ENCODE data around the gene RFX2.

The RFX2 gene

GRCh38 chr19:5997371-5997770, 112.9 kb downstream of the RFX2 start:
- in situ Hi-C loops (cut with HindIII; ENCODE audit: low sequenced_read_pairs): no loop called here
- DNase-seq (ENCODE audit: low read depth, low spot score): no peak
- H3K4me3 ChIP-seq (ENCODE audit: low read depth, low read length): no peak overlapping the region
- peak; percentile 36 for TF ChIP-seq CTCF (IDR thresholded peaks at IDR 0.05; ENCODE audit: low read depth, low read length)

- TF ChIP-seq CTCF (IDR thresholded peaks at IDR 0.05; ENCODE audit: low read depth, low read length): no peak
- in situ Hi-C loops (cut with HindIII; ENCODE audit: low sequenced_read_pairs): no loop called here
- no peak for DNase-seq (ENCODE audit: low read depth, low spot score)
- H3K4me3 ChIP-seq (ENCODE audit: low read depth, low read length): no peak overlapping the region
These were observed 113.5 kb downstream of the RFX2 start for GRCh38 chr19:5996623-5997320.

- in situ Hi-C loops (cut with HindIII; ENCODE audit: low sequenced_read_pairs): no loop called here
- TF ChIP-seq CTCF (IDR thresholded peaks at IDR 0.05; ENCODE audit: low read depth, low read length): no peak
- DNase-seq (ENCODE audit: low read depth, low spot score): no peak
- H3K4me3 ChIP-seq (ENCODE audit: low read depth, low read length): no peak overlapping the region
These were observed 114.2 kb downstream of the RFX2 start for GRCh38 chr19:5996102-5996501.

GRCh38 chr19:5995606-5996005, 114.7 kb downstream of the RFX2 start:
- no peak overlapping the region for H3K4me3 ChIP-seq (ENCODE audit: low read depth, low read length)
- in situ Hi-C loops (cut with HindIII; ENCODE audit: low sequenced_read_pairs): no loop called here
- no peak for DNase-seq (ENCODE audit: low read depth, low spot score)
- TF ChIP-seq CTCF (IDR thresholded peaks at IDR 0.05; ENCODE audit: low read depth, low read length): no peak

GRCh38 chr19:5994405-5995165, 115.7 kb downstream of the RFX2 start:
- H3K4me3 ChIP-seq (ENCODE audit: low read depth, low read length): no peak overlapping the region
- in situ Hi-C loops (cut with HindIII; ENCODE audit: low sequenced_read_pairs): no loop called here
- no peak for DNase-seq (ENCODE audit: low read depth, low spot score)
- no peak for TF ChIP-seq CTCF (IDR thresholded peaks at IDR 0.05; ENCODE audit: low read depth, low read length)

GRCh38 chr19:5993648-5994358, 116.5 kb downstream of the RFX2 start:
- in situ Hi-C loops (cut with HindIII; ENCODE audit: low sequenced_read_pairs): no loop called here
- no peak overlapping the region for H3K4me3 ChIP-seq (ENCODE audit: low read depth, low read length)
- DNase-seq (ENCODE audit: low read depth, low spot score): no peak
- TF ChIP-seq CTCF (IDR thresholded peaks at IDR 0.05; ENCODE audit: low read depth, low read length): no peak

Data from astrocyte of the spinal cord (primary cell).